K562 (cell line): ENCODE results near the gene FREM1. TPM values are rescaled to one million over a fixed set of nuclear protein-coding genes. Genes with fewer than 3 reads are reported as not detected.

Experiments used
- ATAC-seq: fragments of 200-7000 bp; cut with Tn5 transposase; 3 replicates; pipeline ENCODE4 v1.9.1; 2020; ENCODE audit warnings: moderate library complexity
- BruUV-seq: library from RNA; stranded (reverse); fragments of 400-500 nt; replicated peaks from 2 replicates; lab custom pipeline; 2021; lab: Mats Ljungman, UMichigan
- CTCF ChIA-PET: fragments of 300-600 bp; formaldehyde crosslinking; extraction: SDS; loops from one replicate; lab custom pipeline; 2021; ENCODE audit warnings: low intra/inter-chr PET ratio; lab: Yijun Ruan, JAX
- POLR2A ChIA-PET: fragments of 300-600, 350-650 bp; sonication (Branson Sonifier 250); formaldehyde crosslinking; extraction: SDS; loops from one replicate; lab custom pipeline; 2021; ENCODE audit warnings: antibody characterized with exemption, inconsistent platforms; lab: Yijun Ruan, JAX
- DNase-seq, 4 experiments: peaks; one replicate each; pipeline versions ENCODE4 v3.0.0 to v3.0.0-alpha.2; 2011 to 2018; ENCODE audit warnings: low spot score in 3 of 4, mixed read lengths in 3 of 4; ENCODE audit errors: extremely low read depth in 1 of 4
- FAIRE-seq: peaks from 2 replicates; lab custom pipeline; 2011; peaks lifted over from hg19 to GRCh38; lab: Jason Lieb, UNC
- H2AFZ ChIP-seq: 2 replicates; pipeline ENCODE4 v1.6.0; 2011; ENCODE audit warnings: low read depth, low read length, control low read depth, inconsistent platforms
- H3K27ac ChIP-seq: fragments of 200-600 bp; 3 replicates; pipeline ENCODE4 v1.8.0; 2011; ENCODE audit warnings: low read depth, mild to moderate bottlenecking, control low read depth, inconsistent platforms, low read length, moderate library complexity, mixed read lengths; ENCODE audit errors: extremely low read depth
- H3K27me3 ChIP-seq, 2 experiments: fragments of 300-600 bp in 1 of 2; 2 replicates in 1 of 2; 3 replicates in 1 of 2; pipeline versions ENCODE4 v1.6.0 to v1.8.0; 2011; ENCODE audit warnings: inconsistent platforms in 2 of 2, low read length in 2 of 2, mild to moderate bottlenecking in 1 of 2, mixed read lengths in 1 of 2, moderate library complexity in 1 of 2; ENCODE audit not compliant: control insufficient read depth in 2 of 2, insufficient read depth in 2 of 2
- H3K36me3 ChIP-seq: fragments of 300-600 bp; 3 replicates; pipeline ENCODE4 v1.8.0; 2011; ENCODE audit warnings: mild to moderate bottlenecking, low read length, inconsistent platforms; ENCODE audit not compliant: control insufficient read depth, insufficient read depth
- H3K4me1 ChIP-seq, 2 experiments: fragments of 200-600 bp in 1 of 2; replicated peaks in 1 of 2; 2 replicates in 1 of 2; 3 replicates in 1 of 2; pipeline versions ENCODE4 v1.5.1 to v1.8.0; 2011; ENCODE audit warnings: inconsistent platforms in 2 of 2, low read length in 2 of 2, mild to moderate bottlenecking in 1 of 2, mixed read lengths in 1 of 2, moderate library complexity in 1 of 2; ENCODE audit not compliant: control insufficient read depth in 2 of 2, insufficient read depth in 2 of 2
- H3K4me2 ChIP-seq: 2 replicates; pipeline ENCODE4 v1.6.1; 2011; ENCODE audit warnings: low read length, control low read depth, inconsistent platforms, mixed read lengths; ENCODE audit not compliant: insufficient read depth
- H3K4me3 ChIP-seq: fragments of 200-600 bp; sonication (generic), shearing (Covaris generic); 2 replicates; pipeline ENCODE4 v1.5.1; 2016; ENCODE audit warnings: control low read depth, inconsistent platforms
- H3K79me2 ChIP-seq: fragments of 200-600 bp; 3 replicates; pipeline ENCODE4 v1.8.0; 2011; ENCODE audit warnings: low read length, inconsistent platforms; ENCODE audit not compliant: control insufficient read depth, insufficient read depth
- H3K9ac ChIP-seq, 2 experiments: 2 replicates each; pipeline versions ENCODE4 v1.6.0 to v1.6.1; 2011; ENCODE audit warnings: low read depth in 2 of 2, low read length in 2 of 2, control low read depth in 1 of 2, inconsistent platforms in 1 of 2, mild to moderate bottlenecking in 1 of 2, mixed read lengths in 1 of 2; ENCODE audit not compliant: insufficient read depth in 1 of 2
- H3K9me1 ChIP-seq: one replicate; pipeline ENCODE4 v1.6.0; 2011; ENCODE audit warnings: inconsistent platforms, mild to moderate bottlenecking, low read length, moderate library complexity; ENCODE audit not compliant: control insufficient read depth, insufficient read depth
- H3K9me3 ChIP-seq: replicated peaks from 2 replicates; pipeline ENCODE4 v1.5.1; 2011; ENCODE audit warnings: low read depth, low read length, inconsistent platforms; ENCODE audit not compliant: control insufficient read depth, insufficient read depth
- H4K20me1 ChIP-seq: replicated peaks from 2 replicates; pipeline ENCODE4 v1.6.1; 2011; ENCODE audit warnings: low read length, inconsistent platforms, mixed read lengths; ENCODE audit not compliant: control insufficient read depth, insufficient read depth
- GTF2F1 ChIP-seq: IDR thresholded peaks from 2 replicates; pipeline ENCODE4 v1.6.1; 2011; ENCODE audit warnings: low read depth, low read length, improper control_type of control experiment
- MIER1 ChIP-seq: fragments of 450-650 bp; IDR thresholded peaks from 2 replicates; pipeline ENCODE4 v1.6.1; 2016; ENCODE audit warnings: antibody characterized with exemption, mild to moderate bottlenecking, low read depth
- MNT ChIP-seq, 2 experiments: fragments of 450-650 bp; conservative IDR thresholded peaks; 2 replicates each; pipeline ENCODE4 v1.6.1; 2017; ENCODE audit warnings: mild to moderate bottlenecking in 2 of 2, moderate library complexity in 2 of 2
- NFRKB ChIP-seq: fragments of 450-650 bp; IDR thresholded peaks from 2 replicates; pipeline ENCODE4 v1.6.1; 2016; ENCODE audit warnings: low read depth
- NR1H2 ChIP-seq: sonication (generic); formaldehyde crosslinking; IDR thresholded peaks from 2 replicates; pipeline ENCODE4 v1.4.0; 2020; ENCODE audit warnings: mild to moderate bottlenecking, missing genetic modification reagents
- TCF3 ChIP-seq: sonication (generic); formaldehyde crosslinking; IDR thresholded peaks from 2 replicates; pipeline ENCODE4 v1.4.0; 2020; ENCODE audit warnings: mild to moderate bottlenecking, missing genetic modification reagents
- TRIM24 ChIP-seq, 2 experiments: fragments of 450-650 bp; IDR thresholded peaks; 2 replicates each; pipeline ENCODE4 v1.6.1; 2016
- WGBS: fragments of 100-300 bp; shearing (Covaris generic); methylation state at CpG from one replicate; pipeline ENCODE4 v1.1.6; 2016; ENCODE audit warnings: low coverage, mixed read lengths; ENCODE audit not compliant: insufficient coverage; ENCODE audit errors: missing lambda C conversion rate; 5-methylcytosine and 5-hydroxymethylcytosine counted together
- in situ Hi-C: fragments of 300-500 bp; cut with MboI; formaldehyde crosslinking; loops from 4 replicates; pipeline ENCODE4 v1.15.0; 2018; ENCODE audit warnings: inconsistent platforms, mixed read lengths
- intact Hi-C: fragments of 100-400 bp; cut with micrococcal nuclease; formaldehyde crosslinking; loops from 2 replicates; pipeline ENCODE4 v1.14.2; 2022
- polyA plus RNA-seq, 8 experiments: library from polyadenylated mRNA; depleted of rRNA in 4 of 8; stranded (reverse) in 5 of 8; unstranded in 3 of 8; fragments of >200 nt; fragmentation: Nextera tagmentation in 2 of 8; fragmentation: Illumina TruSeq in 1 of 8; extraction: Ambion mirVana in 2 of 8; extraction: Trizol in 1 of 8; gene quantifications; 2 replicates each; pipeline versions ENCODE4 v1.2.1 to v1.2.3, GENCODE V29; 2011 to 2014; ENCODE audit warnings: inconsistent platforms in 1 of 8, missing spikeins in 1 of 8
- total RNA-seq, 7 experiments: library from RNA; depleted of rRNA in 6 of 7; stranded (reverse); fragments of >200 nt in 6 of 7; fragmentation: Illumina TruSeq in 2 of 7; extraction: Trizol in 2 of 7; gene quantifications; 2 replicates each; pipeline versions ENCODE4 v1.2.1 to v1.2.3, GENCODE V29; 2011 to 2021; ENCODE audit warnings: low replicate concordance in 1 of 7

Gene FREM1
- total and polyA plus RNA-seq, 9 of the 15 experiments (the other 6 are each of a cell fraction or from before 2014, with no cell fraction given) = 0.03 to 0.24 (median 0.13) TPM; not detected in 2

DNA sequence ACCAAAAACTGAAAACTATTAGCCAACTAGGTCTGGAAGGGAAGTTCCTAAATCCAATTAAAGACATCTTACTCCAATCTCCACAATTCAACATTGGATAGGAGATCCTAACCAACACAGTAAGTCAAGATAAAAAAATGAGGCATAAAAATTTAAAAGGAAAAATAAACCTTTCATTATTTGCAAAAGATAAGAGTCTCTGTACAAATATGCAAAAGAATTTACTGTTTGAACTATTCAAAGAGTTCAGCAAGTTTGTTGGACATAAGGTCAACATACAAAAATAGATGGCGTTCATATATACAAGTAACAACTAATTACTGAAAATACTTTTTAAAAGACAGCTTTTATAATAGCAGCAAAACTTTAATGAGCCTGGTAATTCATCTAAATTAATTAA, 3.1 kb upstream of the FREM1 start:
- Histone ChIP-seq H3K9me1 (no peaks in the 10 kb centered on the region), H3K4me1 (peaks cover 0 to 3% of the 10 kb centered on the region in 2 experiments; a peak in 3 of 5 replicates), H3K27ac (no peak overlapping the region), H3K9ac (no peak overlapping the region), H3K36me3 (no peaks in the 10 kb centered on the region), H3K4me3 (no peak overlapping the region), H2AFZ (no peak overlapping the region), H4K20me1 (no peaks in the 10 kb centered on the region), H3K27me3 (no peaks in the 10 kb centered on the region; a peak in 1 of 5 replicates), H3K79me2 (no peaks in the 10 kb centered on the region), H3K4me2 (no peak overlapping the region), H3K9me3 (no peaks in the 10 kb centered on the region)
- CTCF ChIA-PET = no interaction called here
- POLR2A ChIA-PET = no interaction called here
- TF ChIP-seq NR1H2 (no peak), NFRKB (no peak), MNT (conservative IDR thresholded peaks at IDR 0.05) (no peak), TCF3 (CRISPR knock-in tag) (no peak), GTF2F1 (no peak), MIER1 (no peak), TRIM24 (IDR thresholded peaks at IDR 0.05) (no peak)
- ATAC-seq (no peak), FAIRE-seq (no peak), DNase-seq (no peak)
- no TSS peak for BruUV-seq
- intact Hi-C loops = loop anchor here (10.0 kb wide), 1 partner anchor 1149 kb away; no protein-coding TSS in a partner anchor
- WGBS = 29% methylated on average over 1 of the region's 1 CpG
- in situ Hi-C loops = no loop called here
